Cortex of kidney (tissue), 1 donor: Measurements from ENCODE around the gene TFB1M.
"Not testable (repeated sequence)": the region's sequence is repeated elsewhere in the genome, so short reads cannot be mapped to it uniquely, and the experiment has no call there.

ENCODE experiments used
- DNase-seq: peaks from one replicate; lab custom pipeline; 2025; lab: John Stamatoyannopoulos, UW

Gene TFB1M

DNA sequence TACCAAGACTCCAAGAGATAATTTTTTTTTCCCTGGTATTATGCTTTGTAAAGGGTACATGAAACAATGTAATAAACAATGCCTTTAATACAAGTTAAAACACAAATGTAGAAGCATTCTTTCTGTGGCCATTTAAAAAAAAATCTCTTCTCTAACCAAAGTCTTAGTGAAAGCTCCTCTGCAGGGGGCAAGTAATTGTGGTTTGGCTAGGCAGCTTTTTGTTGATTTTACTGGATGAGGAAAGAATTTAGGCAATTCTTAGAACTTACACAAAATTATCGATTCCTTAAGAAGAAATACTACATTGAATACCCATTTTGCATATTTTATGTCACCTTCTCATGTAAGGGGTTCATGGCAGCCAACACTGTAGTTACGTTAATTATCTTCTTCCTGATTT, 12.4 kb downstream of the TFB1M start:
- DNase-seq = no peak

DNA sequence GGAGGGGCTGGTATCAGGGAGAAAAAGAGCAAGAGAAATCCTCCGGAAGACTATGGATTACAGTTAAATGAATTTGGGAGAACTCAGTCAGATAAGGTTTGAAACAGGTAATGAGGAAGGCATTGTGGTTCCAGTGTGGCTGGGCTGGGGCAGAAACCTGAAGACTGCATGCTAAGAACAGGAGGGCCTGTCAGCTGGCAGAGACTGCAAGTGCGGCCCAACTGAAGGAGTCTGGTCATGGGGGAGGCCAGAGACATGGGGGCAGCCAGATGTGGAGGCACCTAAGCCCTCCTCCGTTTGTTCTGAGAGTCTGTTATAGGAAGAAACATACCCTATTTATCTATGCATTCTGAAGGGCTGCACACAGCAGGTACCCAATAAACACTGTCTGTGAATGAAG, 16.6 kb downstream of the TFB1M start:
- DNase-seq = no peak

DNA sequence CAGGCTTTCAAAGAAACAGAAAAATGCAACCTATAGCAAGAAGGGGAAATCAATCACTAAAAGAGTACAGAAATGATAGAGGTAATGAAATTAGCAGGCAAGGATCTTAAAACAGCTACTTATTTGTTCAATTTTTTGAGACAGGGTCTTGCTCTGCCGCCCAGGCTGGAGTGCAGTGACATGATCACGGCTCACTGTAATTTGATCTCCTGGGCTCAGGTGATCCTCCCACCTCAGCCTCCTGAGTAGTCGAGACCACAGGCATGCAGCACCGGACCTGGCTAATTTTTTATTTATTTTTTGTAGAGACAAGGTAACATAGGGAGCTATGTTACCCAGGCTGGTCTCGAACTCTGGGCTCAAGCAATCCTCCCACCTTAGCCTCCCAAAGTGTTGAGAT, 21.6 kb downstream of the TFB1M start:
- DNase-seq = no peak

DNA sequence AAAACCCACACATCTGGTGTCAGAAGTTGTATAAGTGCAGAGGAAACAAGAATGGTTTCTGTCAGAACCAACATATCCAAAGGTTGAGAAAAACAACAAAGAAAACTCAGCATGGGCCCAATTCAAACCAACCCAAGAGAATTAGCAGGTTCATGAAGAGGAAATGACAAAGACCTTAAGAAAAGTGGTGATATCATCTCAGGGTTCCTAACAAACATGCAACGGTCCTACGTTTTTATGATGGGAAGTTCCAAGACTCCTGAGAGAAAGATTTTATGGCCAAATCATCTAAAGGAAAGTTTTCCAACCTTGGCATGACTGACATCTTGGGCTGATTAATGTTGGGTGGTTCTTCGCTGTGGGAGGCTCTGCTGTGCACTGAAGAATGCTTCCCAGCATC, 23.0 kb downstream of the TFB1M start:
- no peak for DNase-seq

DNA sequence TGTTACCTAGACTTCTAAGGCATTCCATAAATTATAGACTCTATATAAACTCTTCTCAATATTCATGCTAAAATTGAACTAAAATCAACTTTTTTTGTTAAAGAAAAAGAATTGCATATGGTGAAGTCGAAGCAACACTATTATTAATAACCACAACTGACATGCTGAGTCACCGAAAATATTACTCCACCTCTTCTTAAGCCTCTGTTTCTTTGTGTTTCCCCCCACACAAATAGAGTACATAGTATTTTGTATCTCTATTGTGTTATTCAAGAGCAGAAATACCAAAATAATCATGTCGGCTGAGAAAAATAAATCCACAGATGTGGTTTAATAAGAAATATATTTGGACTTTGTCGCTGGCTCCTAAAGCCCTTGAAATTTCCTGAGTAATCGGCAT, 23.8 kb downstream of the TFB1M start:
- no peak for DNase-seq

DNA sequence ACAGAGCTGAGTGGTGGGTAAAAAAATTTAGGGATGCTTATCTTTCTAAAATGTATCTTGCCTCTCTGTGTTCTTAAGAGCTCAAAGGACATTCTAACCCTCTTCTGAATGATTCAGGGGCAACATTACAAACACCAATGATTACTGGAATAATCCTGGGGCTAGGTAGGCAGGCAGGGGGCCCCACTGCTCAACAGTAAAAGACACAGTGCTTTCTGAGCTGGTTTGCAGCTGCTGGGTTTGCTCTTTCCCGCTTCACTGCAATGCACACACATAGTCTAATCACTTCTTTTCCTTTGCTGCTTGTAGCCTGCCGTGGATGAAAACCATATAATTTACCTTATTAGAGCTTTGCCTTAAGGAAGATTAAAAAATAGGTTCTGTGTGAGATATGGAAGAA, 26.5 kb downstream of the TFB1M start:
- no peak for DNase-seq

DNA sequence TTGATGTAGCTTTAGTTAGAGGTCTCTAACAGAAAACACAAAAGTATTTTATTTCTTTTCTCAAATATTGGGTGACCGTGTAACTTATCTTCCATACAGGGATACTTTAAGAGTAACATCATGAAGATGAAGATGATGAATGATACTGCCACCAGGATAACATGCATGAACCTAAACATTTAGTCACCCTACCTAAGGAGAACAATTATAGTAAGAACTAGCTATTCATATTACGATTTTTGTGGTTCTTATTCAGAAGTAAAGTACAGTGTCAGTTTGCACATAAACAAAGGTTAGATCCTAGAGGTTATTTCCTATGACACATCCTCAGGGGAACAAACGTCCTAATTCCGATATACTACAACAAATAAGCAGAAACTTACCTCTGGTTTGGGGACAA, 29.5 kb downstream of the TFB1M start:
- no peak for DNase-seq

DNA sequence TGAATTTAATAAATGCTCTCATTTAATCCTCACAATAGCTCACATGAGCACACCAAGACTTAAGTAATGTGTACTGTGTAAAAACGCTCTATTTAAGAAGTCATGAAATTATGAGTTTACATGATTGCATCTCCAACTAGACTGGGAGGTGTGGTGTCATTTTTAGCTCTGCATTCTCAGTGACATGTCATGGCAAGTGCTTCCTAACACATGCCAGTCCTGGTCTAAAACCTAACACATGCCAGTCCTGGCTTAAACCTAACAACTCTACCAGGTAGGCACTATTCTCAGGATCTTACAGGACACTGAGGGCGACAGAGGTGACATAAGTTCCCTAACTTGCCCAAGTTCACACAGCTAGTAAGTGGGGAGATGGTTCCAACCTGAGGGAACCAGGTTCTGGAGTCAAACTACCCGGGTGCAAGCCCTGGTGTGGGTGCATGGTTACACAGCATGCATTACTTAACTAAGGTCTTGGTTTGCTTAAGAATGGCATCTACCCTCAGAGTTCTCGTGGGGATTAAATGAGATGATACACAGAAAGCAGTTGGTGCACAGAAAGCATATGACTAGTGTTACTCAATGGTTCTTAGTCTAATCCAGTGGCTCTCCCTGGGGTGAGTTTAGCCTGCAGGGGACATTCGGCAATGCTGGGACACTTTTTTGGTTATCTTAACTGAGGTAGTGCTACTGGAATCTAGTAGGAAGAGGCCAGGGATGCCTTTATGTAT, 35.8 kb downstream of the TFB1M start:
- DNase-seq = no peak

DNA sequence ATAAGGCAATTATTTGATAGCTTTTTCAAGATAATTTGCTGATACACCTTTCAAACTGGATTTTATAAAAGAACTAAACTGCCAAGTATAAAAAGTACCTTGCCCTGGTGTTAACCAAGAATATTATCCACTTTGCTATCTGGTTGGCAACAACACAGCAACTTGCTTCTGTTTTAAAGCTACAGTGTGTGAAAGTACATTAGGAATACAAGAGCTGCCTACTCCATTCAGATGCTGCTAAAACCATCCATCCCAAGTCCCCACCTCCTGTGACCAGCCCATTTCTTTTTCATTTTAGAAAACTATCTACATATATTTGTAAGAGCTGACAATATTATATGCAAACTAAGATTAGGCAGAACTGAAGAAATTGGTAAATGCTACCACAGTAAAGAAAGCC, 37.6 kb downstream of the TFB1M start:
- DNase-seq = no peak

DNA sequence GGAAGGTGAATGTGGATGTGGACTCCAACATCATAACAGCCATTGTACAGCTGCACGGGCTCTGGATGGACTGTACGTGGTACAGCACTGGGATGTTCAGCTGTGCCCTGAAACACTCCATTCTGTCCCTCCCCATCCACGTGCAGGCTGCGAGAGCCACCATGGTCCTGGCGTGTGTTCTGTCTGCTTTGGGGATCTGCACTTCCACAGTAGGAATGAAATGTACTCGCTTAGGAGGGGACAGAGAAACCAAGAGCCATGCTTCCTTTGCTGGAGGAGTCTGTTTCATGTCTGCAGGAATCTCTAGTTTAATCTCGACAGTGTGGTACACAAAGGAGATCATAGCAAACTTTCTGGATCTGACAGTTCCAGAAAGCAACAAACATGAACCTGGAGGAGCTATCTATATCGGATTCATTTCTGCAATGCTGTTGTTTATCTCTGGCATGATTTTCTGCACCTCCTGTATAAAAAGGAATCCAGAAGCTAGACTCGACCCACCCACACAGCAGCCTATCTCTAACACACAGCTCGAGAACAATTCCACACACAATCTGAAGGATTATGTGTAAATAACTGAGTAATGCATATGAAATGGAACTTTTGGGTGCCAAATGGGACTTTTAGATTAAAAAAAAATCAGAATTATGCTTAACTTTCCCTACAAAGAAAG, 38.3 kb downstream of the TFB1M start:
- DNase-seq = no peak

DNA sequence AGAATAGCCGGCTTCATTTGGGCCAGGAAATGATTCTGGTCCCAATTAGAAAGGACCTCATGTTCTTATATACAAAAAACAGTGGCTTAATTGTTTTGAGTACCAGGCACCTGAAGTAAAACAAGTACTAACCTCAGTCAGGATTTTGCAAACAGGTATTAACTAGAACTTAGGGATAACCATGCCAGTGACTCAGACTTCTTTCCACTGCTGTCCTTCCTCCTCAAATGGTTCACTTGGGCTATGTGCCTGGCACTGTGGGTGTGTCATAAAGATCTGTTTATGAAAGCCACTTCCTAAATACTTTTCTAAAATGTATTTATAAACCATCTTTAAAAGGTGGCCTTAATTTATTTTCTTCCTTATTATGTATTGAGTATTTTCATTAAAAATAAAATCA, 39.8 kb downstream of the TFB1M start:
- no peak for DNase-seq

DNA sequence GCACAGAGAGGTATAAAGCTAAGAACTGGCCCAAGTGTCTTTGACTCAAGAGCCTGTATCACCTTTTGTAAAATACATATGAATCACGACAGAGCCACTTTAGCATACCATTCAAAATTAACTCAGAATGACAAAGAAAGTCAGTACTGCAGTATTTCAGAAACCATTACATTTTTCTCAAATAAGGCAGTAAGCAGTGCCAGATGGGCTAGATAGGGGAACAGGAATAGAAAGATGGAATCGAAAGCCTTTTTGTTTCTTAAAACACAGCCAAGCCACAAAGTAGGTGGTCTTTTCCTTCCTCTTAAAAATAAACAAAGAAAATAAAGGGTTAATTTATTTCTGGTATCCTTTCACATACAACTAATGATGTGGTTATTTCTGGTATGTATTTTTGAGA, 40.2 kb downstream of the TFB1M start:
- DNase-seq = no peak

DNA sequence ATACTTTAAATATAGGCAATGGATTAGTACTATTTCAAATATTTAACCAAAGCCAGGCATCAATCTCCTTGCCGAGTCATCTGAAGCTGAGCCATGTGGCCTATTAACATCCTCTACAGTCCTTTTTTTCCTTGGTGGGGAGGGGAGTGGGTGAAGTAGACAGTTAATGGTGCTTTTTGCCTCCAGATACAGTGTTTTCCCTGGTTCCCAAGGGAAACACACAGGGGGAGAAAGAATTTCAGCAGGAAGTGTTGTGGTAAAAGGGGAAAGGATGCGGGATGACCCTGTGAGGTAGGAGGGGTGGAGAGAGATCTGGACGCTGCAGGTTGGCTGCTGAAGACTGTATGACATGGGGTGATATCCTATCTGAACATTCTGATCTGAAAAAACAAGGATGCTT, 40.9 kb downstream of the TFB1M start:
- no peak for DNase-seq

DNA sequence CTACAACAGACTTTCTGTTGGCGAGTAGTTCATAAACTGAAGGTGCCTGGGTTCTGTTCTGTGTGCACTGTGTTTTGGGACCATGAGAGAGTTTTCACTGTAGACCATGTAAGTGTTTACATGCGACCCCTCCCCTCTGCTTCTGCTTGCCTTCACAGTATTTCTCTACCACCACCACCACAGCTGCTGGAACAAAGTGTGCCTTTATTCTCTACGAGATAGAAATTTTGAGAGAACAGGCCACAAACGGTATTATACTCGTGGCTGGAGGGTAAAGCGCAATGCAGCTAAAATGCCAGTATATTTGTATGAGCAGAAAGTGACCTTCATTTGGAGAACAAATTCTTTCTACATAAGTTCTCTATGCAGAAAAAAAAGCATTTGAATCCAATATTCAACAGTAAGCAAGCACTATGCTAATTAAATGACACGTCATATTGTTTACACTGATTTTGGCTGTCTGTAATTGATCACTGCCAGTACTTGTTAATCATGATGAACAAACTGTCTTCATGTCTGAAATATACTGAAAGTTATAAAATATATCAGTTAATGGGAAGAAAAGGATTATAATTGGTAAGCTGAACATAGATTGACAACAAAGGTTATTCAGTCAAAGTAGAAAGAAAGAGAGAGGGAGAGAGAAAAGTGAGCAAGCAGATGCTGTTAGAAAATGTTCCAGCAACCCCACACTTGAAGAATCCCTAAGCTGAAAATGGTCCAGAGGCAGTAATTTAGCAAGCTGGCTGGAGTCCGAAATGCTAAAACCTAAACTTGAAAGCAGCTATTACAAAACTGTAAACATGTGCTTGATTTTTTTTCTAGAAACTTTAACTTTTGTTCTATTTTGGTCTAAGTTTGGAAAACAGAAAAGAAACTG, 41.7 kb downstream of the TFB1M start:
- DNase-seq = no peak

DNA sequence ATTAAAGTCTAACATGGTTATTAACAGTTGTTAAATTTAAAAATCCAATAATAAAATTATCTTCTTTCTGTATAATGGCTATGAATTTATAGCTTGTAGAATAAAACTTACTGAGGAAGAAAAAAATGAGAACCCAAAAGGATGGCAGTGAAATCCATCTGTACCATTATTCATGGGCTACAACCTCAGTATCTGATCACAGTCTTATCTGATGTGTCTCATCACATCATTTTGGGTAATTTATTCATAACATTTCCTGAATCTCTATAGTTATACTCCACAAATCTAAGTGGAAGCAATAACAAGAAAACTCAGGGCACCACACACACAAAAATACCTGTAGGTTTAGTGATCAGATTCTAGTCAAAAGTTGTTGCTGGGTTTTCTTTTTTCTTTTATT, 43.1 kb downstream of the TFB1M start:
- no peak for DNase-seq

DNA sequence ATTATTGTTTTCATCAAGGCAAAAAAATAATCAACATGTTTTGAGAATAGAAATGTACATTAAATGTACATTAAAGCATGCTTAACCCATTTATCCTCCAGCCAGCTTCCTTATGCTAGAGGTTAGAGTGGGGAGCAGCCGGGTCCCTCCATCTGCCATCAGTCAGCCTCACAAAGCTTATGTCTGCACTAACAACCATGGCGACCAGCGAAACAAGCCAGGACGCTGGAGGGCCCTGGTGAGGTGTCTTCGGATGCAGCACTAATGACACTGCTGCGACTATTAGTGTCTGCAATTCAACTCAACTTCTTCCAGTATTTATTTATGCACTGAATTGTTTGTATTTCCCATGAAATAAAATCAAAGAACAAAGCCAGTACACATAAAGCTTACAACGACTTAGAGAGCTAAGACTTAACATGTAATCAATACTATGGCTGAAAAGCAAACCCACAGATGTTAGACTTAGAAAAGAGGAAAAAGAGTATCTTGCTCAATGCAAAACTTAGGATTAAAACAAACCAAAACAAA, 43.7 kb downstream of the TFB1M start:
- no peak for DNase-seq

DNA sequence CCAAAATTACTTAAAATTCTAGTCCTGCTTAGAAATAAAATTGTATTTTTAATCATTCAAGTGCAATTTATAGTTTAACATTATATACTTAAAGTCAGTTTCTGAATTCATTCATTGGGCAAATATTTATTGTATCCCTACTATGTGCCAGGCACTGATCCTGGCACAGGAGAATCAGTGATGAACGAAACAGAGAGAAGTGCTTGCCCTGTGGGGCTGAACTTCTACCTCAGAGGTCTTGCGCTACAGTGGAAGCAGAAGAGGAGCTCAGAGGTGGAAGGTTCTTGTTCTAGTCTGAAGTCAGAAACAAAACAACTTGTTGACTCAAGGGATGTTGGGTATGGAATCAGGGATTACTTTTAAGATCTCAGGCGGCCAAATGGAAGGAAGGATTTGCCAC, 44.5 kb downstream of the TFB1M start:
- no peak for DNase-seq

DNA sequence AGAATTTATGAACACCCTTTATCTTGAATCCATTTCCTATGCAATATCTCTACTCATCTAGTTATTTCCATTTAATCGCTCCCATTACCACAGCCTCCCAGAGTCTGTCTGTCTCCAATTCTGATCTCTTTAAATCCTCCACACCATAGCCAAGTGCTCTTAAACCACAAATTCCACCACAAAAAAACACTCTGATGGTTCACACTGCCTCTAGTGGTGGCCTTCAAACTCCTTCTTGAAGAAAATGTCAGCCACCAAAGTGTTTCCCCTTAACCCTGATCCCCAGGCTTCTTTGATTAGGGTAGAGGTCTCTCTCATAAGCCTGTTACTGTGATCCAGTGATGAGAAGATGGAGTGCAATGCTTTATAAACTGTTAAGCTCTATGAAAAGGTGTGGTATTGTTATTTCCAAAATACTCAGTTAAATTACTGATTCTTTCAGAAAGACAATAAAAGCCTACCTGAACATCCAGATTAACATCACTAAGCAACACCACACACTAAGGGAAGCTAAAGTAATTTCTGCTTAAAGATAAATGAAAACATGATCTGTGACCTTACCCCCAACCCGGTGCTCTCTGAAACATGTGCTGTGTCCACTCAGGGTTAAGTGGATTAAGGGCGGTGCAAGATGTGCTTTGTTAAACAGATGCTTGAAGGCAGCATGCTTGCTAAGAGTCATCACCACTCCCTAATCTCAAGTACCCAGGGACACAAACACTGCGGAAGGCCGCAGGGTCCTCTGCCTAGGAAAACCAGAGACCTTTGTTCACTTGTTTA, 46.0 kb downstream of the TFB1M start:
- DNase-seq = not testable (repeated sequence)

DNA sequence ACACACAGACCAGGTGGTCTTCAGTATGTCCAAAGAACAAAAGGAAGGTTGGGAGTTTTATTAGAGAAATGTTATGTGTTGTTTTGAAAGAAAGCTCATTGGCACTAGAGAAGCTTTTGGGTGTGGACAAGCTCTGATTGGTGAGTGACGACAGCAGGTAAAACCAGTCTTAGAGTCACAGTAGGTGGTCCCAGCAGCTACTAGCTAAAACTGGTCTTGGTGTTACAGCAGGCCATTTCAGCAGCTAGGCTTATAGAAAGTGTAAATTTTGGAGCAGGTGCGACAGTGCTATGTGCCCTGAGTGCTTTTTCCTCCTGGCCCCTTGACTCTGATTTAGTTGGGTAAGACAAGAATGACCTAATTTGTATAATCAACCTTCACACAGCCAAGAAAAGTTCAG, 46.9 kb downstream of the TFB1M start:
- no peak for DNase-seq

DNA sequence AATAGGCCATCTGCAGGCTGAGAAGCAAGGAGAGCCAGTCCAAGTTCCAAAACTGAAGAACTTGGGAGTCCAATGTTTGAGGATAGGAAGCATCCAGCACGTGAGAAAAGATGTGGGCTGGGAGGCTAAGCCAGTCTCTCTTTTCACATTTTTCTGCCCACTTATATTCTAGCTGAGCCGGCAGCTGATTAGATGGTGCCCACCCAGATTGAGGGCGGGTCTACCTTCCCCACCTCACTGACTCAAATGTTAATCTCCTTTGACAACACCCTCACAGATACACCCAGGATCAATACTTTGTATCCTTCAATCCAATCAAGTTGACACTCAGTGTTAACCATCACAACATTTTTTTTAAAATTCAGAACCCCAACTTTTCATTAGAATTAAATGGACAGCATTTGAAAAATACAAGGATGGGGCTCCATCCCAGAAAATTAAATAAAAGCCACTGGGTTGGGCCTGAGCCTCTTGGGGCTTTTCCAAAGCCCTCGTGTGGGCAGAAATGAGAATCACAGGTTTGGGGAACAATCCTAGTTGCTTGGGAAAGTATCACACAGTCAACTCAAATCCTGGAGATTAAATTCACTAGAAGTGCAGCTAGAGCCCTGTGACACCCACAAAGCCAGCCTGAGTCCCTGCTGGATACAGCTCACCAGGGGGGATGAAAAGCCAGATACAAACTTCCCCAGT, 48.3 kb downstream of the TFB1M start:
- DNase-seq = no peak

DNA sequence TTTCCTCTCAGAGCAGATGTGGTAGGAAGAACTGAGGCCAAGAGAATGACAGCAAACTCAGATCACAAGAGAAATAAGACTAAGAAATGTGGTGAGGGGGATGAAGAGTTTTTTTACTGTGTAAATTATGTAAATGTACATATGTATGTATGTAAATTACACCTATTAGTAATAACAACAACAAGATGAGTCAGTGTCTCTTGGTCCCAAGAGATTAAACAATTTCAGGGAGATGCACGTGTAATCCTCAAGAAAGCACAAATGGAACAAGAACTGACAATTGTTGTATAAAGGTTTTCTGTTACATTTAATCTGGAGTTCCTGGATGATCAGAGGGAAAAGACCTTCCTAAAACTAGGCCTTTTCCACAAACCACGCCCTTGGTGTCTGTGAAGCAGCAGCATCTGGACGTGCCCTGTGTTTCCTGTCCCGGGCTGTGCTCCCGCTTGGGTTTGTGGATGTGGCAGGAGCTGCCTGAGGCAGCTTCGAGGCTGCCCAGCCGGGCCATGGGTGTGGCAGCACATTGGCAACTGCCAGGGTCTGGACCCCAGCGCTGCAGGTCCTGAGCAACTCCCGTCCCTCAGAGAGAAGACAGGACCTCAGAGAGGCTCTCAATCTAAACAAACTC, 49.5 kb downstream of the TFB1M start:
- no peak for DNase-seq
